Suppressor macrophage (primary cell): ENCODE measurements around the gene SAMD11.
A peak's percentile ranks its signal among the peaks of the same experiment; 100 is the strongest.
"Not testable (repeated sequence)": the region's sequence is repeated elsewhere in the genome, so short reads cannot be mapped to it uniquely, and the experiment has no call there.

Experiments
- DNase-seq, 4 experiments: peaks; one replicate each; pipeline ENCODE4 v3.0.0-alpha.2; 2020 to 2022

SAMD11 gene

GRCh38 chr1:966135-966703 is 42.5 kb downstream of the SAMD11 start, which contains the start of gene PLEKHN1:
PLEKHN1 (plus strand) TSS chr1:966482; CDS start chr1:966532, 50 bp downstream.
- DNase-seq, result peak in 3 of 4 experiments; percentile 27 to 66 (median 52)

DNA sequence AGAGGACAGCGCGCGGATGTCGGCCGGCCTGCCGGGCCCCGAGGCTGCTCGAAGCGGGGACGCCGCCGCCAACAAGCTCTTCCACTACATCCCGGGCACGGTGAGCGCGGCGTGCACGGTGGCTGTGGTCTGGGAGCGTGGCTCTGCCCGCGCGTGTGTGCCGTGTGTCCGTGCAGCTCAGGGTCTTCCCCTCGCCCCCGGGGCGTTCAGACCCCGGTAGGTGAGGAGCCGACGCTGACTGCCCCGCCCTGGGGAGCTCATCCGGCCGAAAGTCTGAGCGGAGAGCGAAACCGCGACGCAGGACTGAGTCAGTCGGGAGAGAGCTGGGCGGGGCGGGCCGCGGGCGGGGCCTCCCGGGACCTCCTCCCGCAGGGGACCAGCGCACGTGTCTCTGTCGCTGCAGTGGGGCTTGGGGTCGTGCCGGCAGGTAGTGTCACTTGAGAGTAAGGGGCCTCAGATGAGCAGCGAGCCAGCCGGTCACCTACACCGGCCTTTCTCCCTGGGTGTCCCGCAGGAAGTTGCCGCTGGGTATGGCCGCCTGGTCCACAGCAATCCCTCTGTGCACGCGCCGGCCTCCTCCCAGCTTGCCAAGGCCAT is 43.1 kb downstream of the SAMD11 start:
- peak; percentile 49 to 79 (median 62) for DNase-seq

GRCh38 chr1:967466-968343 is 44.0 kb downstream of the SAMD11 start:
- DNase-seq, result no peak

DNA sequence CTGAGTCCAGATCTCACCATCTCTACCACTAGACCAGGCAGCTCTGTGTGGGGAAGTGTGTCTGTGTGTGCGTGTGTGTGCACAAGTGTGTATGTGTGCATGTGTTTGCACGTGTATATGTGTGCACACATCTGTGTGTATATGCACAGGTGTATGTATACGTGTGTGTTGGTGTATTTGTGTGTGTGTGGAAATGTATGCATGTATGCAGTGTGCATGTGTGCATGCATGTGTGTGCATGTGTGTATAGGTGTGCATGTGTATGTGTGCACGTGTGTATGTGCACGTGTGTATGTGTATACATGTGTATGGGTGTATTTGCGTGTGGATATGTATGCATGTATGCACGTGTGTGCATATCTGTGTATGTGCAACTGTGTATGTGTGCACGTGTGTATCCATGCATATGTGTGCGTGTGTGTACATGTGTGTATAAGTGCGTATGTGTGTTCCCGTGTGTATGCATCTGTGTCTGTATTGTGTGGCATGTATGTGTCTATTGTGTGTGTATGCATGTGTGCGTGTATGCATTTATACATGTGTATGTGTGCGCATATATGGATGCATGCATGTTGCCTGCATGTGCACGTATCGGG is 45.6 kb downstream of the SAMD11 start:
- no peak for DNase-seq

DNA sequence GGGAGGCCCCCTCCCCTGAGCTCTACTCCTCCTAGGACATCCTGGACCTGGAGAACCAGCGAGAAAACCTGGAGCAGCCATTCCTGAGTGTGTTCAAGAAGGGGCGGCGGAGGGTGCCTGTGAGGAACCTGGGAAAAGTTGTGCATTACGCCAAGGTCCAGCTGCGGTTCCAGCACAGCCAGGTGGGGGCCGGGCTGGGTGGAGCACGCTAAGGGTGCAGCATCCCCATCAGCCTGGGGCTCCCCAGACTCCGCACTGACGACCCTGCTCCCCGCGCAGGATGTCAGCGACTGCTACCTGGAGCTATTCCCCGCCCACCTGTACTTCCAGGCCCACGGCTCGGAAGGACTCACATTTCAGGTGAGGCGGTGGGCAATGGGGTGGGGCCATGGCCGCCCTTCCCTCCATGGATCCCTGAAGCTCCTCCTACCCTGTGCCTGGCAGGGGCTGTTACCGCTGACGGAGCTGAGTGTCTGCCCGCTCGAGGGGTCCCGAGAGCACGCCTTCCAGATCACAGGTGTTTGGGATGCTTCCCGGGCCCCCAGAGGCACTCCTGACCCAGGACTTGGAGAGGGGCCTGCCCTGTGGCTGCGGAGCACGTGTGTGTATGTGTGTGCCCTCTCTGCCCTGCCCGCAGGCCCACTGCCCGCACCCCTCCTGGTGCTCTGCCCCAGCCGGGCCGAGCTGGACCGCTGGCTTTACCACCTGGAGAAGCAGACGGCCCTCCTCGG is 46.7 kb downstream of the SAMD11 start:
- peak in 1 of 4 experiments; percentile 0 for DNase-seq

DNA sequence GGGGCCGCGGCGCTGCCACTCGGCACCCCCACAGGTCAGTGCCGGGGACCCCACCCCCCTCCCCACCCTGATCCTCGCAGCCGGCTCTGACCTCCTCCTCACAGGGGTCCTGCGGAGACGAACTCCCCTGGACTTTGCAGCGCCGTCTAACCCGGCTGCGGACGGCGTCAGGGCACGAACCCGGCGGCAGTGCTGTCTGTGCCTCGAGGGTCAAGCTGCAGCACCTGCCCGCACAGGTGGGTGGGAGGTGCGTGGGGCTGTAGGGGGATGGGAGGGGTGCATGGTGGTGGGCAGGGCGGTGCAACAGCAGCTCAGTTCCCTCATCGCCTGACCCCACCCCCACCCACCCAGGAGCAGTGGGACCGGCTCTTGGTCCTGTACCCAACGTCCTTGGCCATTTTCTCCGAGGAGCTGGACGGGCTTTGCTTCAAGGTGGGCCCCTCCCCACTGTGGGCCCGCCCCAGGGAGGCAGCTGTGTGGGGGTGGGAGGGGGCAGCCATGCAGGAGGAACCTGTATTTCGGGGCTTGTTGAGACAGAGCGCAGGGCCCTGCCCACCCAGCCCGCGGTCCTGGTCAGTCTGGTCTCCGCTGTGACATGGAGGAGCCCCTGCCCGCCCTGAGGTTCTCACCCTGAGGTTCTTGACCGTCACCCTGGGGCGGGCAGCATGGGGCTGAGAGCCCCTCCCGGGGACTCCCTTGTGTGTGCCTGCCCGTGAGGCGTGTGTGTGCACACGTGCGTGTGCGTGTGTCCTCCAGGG is 47.4 kb downstream of the SAMD11 start:
- DNase-seq, result peak in 1 of 4 experiments; percentile 1

GRCh38 chr1:971751-972506 is 48.2 kb downstream of the SAMD11 start:
- DNase-seq, result no peak

GRCh38 chr1:972726-973458 is 49.2 kb downstream of the SAMD11 start:
- DNase-seq, result no peak

GRCh38 chr1:973459-974292 is 50.0 kb downstream of the SAMD11 start:
- no peak for DNase-seq

- DNase-seq, result no peak
Observed at GRCh38 chr1:974293-974640, 50.5 kb downstream of the SAMD11 start.

- peak in 1 of 4 experiments; percentile 2 for DNase-seq
Observed at GRCh38 chr1:974687-975328, 51.1 kb downstream of the SAMD11 start.

DNA sequence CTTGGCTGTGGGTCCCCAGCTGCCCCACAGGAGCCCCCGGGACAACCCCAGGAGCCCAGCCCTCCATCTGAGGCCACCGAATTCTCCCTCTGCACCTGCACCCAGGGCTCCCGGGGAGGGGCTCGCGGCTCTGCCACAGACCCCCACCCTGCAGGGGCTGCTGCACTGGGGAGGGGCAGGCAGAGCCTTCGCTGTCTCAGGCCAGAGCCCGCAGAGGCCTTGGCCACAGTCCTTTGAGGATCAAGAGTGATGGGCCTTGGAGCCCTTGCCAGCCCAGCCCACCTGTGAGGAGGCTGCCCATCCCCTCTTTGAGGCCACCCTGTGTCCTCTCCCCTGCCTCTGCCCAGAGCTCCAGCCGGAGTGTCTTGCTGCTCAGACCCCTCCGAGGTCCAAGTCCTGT is 51.6 kb downstream of the SAMD11 start:
- DNase-seq, result peak in 1 of 4 experiments; percentile 2

- peak; percentile 66 to 82 (median 74) for DNase-seq
Observed at GRCh38 chr1:975896-976683, 52.4 kb downstream of the SAMD11 start.

DNA sequence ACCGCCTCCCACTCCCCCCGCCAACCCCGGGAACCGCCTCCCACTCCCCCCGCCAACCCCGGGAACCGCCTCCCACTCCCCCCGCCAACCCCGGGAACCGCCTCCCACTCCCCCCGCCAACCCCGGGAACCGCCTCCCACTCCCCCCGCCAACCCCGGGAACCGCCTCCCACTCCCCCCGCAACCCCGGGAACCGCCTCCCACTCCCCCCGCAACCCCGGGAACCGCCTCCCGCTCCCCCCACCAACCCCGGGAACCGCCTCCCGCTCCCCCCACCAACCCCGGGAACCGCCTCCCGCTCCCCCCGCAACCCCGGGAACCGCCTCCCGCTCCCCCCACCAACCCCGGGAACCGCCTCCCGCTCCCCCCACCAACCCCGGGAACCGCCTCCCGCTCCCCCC is 53.1 kb downstream of the SAMD11 start:
- DNase-seq, result not testable (repeated sequence)

DNA sequence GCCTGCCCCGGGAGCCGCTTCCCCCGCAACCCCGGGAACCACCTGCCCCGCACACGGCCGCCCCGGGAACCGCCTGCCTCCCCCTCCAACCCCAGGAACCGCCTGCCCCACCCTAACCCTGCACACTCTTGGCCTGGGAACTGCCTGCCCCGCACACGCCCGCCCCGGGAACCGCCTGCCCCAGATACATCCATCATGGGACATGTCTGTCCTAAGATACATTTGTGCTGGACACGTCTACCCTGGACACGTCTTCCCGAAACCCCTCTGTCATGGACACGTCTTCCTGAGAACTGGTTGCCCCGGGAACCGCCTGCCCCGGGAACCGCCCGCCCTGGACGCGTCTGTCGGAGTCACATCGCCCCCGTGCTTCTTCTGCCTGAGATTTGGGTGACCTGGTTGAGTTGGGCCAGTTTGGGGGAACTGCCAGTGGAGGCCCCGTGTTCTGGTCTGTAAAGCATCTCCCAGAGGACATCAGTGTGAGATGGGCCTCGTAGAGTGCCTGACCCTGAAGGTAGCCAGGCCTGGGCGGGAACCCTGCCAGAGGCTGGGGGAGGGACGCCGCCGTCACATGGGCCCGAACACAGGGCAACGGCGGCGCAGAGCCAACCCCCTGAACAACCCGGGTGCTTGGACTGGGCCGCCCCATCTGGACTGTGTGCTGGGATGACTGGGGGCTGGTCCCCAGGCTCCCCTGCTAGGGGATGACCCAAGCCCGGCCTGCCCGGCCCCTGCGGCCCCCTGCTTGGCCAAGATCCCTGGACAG is 54.5 kb downstream of the SAMD11 start:
- no peak for DNase-seq

DNA sequence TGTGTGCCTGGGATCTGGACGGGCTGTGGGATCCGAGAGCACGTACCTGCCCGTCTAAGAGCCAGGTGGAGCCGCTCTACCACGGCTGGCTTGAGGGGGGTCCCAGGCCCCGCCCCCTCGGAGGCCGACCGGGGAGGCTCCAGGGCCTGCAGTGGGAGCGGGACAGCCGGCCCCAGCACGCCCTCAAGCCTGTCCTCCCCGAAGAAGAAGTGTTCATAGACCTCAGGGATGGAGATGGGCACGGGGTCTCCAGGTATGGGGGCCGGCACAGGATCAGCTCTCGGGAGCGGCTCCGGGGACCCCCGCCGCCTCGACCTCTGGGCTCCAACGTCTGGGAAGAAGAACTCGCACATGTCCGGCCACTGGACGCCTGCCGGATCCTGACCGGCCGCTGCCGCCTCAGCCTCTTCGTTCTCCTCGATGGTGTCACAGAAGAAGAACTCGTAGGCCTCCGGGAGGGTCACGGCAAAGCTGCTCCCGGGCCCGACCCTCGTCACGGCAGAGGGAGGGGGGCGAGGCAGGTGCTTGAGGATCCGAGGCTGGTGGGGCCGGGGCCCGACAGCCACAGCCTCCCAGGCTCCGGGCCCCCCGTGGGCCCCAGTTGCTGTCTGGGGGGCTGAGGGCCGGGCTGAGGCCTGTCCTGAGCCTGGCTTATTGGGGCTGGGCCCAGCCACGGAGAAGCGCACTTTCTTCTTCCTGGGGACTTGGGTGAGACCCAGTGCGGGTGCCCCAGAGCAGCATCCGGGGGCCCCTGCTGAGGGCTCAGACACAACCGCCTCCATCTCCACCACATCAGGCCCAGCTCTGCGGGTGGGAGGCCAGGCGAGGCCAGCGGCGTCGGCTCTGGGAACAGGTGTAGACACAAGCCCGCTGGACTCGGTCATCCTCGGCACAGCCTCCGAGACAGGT is 55.4 kb downstream of the SAMD11 start:
- DNase-seq, result no peak
